ENCODE data around the gene ZNF446.
"Not testable (repeated sequence)": the region's sequence is repeated elsewhere in the genome, so short reads cannot be mapped to it uniquely, and the experiment has no call there.

The ZNF446 gene

GRCh38 chr19:58469241-58470013, 6.7 kb upstream of the ZNF446 start:
- no peak for DNase-seq (ENCODE audit: low read depth, low spot score)

DNA sequence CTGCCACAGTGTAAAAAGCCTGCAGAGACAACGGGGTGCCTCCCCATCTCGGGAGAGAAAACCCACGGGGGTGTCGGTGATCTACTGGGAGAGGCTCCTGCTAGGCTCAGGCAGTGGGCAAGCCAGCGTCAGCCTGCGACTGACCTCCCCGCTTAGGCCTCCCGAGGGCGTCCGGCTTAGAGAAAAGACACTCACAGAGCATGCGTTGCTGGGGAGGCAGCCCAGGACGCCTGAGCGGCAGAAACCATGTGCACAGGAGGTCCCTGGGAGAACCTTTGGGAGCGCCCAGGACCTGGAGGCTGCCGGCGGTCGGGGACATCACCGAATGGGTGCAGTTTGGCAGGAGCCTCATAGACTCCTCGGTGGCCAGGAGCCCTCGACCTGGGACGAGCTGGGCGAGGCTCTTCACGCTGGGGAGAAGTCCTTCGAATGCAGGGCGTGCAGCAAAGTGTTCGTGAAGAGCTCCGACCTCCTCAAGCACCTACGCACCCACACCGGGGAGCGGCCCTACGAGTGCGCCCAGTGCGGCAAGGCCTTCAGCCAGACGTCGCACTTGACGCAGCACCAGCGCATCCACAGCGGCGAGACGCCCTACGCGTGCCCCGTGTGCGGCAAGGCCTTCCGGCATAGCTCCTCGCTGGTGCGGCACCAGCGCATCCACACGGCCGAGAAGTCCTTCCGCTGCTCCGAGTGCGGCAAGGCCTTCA, 5.2 kb upstream of the ZNF446 start:
- not testable (repeated sequence) for DNase-seq (ENCODE audit: low read depth, low spot score)

GRCh38 chr19:58471736-58472135, 4.4 kb upstream of the ZNF446 start:
- DNase-seq (ENCODE audit: low read depth, low spot score), result no peak

- no peak for DNase-seq (ENCODE audit: low read depth, low spot score)
These were observed 2.4 kb upstream of the ZNF446 start for GRCh38 chr19:58473775-58474174.

DNA sequence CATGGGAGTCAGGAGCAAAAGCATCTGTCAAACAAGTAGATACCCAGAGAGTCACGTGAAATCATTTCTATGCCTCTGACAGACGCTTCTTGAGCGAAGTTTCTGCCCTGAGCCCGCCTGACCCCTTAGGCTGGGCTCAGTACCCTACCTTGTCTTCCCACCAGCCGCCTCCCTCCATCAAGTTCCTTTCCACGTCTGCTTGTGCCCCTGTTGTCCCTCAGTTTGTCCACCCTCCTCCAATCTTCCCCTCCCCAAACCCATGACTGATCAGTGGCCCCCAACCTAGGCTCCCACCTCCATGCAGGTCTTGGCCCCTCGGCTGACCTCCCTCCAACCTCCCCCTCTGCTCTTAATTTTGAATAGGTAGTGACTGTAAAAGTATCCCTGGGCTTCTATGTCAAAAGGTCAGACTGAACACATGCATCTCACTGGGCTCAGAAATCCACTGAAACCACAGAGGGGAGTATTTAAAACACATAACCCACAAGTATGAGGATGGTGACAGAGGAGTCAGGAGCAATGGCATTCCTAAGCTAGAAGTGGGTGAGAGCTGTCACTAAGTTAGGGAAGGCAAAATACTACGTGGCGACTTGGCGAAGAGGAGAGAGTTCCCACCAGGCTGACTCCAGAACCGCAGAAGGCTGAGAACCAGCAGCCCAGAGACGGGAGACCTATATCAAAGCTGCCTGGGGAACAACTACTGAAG, 1.7 kb upstream of the ZNF446 start:
- no peak for DNase-seq (ENCODE audit: low read depth, low spot score)

DNA sequence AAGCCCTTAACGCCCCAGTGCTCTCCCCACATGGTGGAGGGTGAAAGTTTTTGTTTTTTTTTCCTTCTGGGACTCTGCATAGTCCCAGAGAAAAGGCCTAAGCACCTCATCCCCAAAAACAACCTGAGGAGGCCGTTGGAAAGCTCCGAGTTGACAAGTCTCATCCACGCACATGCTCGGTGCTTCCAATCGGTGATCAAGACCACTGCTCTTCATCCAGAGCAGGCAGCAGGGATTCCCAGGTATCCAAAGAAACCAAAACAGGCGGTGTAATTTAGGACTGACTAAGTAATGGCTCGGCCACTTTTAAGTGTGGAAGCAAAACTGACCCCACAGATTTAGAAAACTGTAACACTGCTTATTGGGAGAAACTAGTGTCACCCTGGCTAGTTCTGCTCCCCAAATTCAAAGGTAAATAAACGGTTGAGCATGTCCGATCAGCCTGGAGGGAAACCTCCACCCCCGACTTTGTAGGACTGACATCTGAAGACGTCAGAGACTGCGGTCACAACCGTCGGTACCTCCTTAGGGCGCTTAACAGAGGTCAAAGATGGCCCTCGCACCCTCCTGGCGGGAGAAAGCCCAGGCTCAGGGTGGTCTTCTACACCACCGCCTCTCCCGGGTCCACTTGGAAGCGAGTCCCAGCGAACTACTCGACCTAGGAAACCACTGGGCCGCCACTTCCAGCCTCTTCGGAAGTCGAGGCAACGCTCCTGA, 997 bp upstream of the ZNF446 start:
- no peak for DNase-seq (ENCODE audit: low read depth, low spot score)

DNA sequence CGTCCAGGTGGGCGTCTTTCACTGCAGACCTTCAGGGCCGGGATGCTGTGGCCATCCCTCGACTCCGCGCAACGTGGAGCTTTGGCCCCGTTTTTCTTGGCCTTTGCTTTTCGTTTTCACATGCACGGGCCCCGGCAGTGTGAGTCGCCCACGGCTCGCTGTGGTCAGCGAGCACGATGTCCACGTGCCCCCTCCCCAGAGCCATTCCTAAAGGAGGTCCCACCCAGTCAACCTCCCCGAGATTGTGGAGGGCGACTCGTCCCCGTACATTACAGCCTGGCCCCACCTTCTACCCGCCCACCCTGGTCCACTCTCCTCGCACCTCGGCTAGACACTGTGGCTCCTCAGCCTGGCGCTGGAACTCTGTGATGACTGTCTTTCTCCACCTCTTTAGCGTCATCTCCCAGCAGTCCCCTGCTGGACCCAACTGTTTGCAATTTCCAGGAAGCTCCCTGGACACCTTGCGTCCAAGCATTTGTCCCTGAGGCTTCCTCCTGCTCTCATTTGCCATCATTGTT, 405 bp downstream of the ZNF446 start:
- no peak for DNase-seq (ENCODE audit: low read depth, low spot score)

DNA sequence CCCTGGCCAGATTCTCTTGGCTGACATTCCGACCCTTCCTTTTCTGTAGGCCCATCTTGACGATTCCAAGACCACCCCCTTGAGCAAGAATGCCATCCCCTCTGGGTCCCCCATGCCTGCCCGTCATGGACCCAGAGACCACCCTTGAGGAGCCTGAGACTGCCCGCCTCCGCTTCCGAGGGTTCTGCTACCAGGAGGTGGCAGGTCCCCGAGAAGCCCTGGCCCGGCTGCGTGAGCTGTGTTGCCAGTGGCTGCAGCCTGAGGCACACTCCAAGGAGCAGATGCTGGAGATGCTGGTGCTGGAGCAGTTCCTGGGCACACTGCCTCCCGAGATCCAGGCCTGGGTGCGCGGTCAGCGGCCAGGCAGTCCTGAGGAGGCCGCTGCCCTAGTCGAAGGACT, 978 bp downstream of the ZNF446 start:
- no peak for DNase-seq (ENCODE audit: low read depth, low spot score)

DNA sequence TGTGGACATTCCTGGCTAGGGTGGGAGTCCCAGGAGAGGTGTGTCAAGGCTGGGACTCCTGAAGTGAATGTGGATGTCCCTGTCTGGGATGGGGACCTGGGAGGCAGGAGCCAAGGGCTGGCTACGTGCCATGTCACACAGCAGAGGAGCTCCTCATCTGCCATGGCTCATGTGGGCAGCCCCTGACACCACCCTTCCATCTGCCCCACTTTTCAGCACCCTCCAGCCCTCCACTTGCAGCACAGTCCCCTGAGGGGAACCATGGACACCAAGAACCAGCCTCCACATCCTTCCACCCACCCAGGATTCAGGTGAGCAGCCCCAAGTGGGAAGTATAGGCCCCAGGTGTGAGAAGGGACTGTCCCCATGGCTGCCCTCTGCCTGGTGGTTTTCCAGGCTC, 1.7 kb downstream of the ZNF446 start:
- DNase-seq (ENCODE audit: low read depth, low spot score), result no peak

GRCh38 chr19:58479303-58479702, 3.2 kb downstream of the ZNF446 start:
- no peak for DNase-seq (ENCODE audit: low read depth, low spot score)

GRCh38 chr19:58479736-58480480, 3.8 kb downstream of the ZNF446 start:
- no peak for DNase-seq (ENCODE audit: low read depth, low spot score)

- no peak for DNase-seq (ENCODE audit: low read depth, low spot score)
These were observed 4.3 kb downstream of the ZNF446 start for GRCh38 chr19:58480481-58480830.

DNA sequence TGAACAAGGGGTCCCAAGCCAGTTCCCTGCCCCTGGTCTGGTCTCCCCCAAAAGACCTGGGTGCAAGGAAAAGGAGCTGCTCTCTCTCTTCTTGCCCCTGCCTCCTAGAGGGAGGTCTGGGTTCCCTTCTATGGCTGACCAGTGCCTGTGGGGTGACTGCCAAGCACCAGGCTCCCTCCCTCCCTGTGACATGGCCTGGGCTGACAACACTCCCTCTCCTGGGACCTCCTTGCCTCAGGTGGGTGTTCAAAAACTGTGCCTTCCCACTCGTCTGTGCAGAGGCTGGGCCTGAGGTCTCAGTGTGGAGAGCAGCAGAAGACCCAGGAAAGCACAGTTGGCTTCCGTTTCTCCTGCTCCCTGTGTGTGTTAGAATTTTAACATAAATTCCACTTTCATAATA, 4.7 kb downstream of the ZNF446 start:
- no peak for DNase-seq (ENCODE audit: low read depth, low spot score)

- no peak for DNase-seq (ENCODE audit: low read depth, low spot score)
These were observed 6.2 kb downstream of the ZNF446 start for GRCh38 chr19:58482372-58482771.

DNA sequence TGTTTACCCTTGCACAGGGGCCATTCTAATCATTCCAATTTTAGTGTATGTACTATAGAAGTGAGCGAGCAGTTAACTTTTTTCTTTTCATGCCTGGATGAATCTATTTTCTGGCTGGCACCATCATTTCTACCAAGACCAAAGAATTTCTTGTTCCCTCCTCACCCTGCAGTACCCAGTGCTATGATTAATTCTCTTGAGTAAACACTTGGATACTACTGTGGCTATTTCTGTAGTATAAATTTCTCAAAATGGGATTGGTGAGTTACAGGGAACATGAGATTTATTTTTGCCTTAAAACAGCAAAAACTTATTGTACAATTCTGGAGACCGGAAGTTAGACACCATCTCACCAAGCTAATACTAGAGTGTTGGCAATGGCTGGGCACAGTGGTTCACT, 7.6 kb downstream of the ZNF446 start:
- no peak for DNase-seq (ENCODE audit: low read depth, low spot score)

DNA sequence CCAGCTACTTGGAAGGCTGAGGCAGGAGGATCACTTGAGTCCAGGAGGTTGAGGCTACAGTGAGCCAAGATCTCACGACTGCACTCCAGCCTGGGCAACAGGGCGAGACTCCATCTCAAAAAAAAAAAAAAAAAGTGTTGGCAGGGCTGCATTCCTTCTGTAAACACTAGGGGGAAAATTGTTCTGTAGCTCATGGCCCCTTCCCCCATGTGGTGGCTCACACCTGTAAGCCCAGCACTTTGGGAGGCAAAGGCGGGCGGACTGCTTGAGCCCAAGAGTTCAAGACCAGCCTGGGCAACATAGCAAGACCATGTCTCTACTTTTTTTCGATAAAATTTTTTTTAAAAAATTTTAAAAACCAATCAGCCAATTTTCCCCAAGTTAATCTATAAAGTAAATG, 8.2 kb downstream of the ZNF446 start:
- DNase-seq (ENCODE audit: low read depth, low spot score), result not testable (repeated sequence)

DNA sequence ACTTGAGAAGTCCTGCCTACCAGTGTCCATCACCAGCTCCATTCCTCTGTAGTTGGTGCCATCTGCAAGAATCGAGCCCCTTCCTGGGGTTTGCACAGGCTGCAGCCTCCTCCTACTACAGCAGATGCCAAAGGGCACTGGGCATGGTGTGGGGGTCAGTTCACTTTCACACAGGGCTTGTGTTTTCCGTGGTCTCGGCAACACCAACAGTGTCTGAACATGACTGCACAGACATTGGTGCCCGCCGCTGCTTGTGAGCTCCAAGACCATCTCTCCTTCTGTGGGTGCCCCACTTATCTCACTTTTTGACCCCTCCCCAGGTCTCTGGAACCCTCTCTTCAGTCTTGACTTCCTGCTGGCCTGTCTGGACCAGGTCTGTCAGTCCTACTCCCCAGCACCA, 15.2 kb downstream of the ZNF446 start:
- no peak for DNase-seq (ENCODE audit: low read depth, low spot score)

DNA sequence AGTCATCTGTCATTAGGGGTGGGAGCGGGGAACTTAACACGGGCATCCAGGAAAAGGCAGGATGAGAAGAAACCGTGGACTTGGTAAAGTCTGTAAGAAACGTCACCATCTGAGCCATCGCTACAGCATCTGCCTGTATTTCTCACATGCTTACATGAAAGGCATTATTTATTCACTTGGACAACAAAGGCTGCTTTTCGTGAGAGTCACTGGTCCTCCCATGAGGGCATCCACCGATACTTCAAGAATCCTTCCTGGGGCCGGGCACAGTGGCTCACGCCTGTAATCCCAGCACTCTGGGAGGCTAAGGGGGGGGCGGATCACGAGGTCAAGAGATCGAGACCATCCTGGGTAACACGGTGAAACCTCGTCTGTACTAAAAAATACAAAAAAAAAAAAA, 16.1 kb downstream of the ZNF446 start:
- DNase-seq (ENCODE audit: low read depth, low spot score), result no peak

- no peak for DNase-seq (ENCODE audit: low read depth, low spot score)
These were observed 21.6 kb downstream of the ZNF446 start for GRCh38 chr19:58497634-58498170.

GRCh38 chr19:58498316-58499020, 22.3 kb downstream of the ZNF446 start:
- no peak for DNase-seq (ENCODE audit: low read depth, low spot score)
